ENCODE data around the gene GCC1. TPM values are rescaled to one million over a fixed set of nuclear protein-coding genes. Genes with fewer than 3 reads are reported as not detected.

Gene GCC1
- total RNA-seq, 1 experiment from 2014 or later: 22.0 TPM

DNA sequence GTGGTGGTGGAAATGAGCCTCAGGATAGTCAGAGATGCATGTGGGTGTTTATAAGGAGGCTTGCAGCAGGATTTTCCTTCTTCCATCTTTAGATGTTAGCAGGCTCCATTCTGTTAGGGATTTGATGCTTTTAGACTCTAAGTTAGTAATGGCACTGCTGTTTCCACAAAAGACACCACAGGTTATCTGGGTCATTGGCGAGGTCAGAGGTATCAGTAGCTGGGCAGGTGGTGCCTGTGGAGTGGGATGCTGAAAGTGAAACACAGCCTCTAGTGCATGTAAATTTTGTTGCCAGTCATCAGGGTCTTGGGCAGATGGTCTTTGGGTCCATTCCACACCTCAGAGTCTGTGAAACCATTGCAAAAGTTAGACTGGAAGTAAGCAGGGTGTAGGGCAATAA, 33.4 kb upstream of the GCC1 start:
- Mint-ChIP-seq H3K27me3 (ENCODE audit: unreplicated experiment) (peaks cover 98% of the 10 kb centered on the region), H3K4me1 (ENCODE audit: low read depth, unreplicated experiment) (no peaks in the 10 kb centered on the region), H3K27ac (ENCODE audit: unreplicated experiment) (no peak overlapping the region), H3K4me3 (ENCODE audit: low read depth, unreplicated experiment) (no peak overlapping the region), H3K36me3 (ENCODE audit: insufficient read depth, unreplicated experiment) (no peaks in the 10 kb centered on the region), H3K9me3 (ENCODE audit: low read depth, unreplicated experiment) (no peaks in the 10 kb centered on the region)
- BruUV-seq (replicated peaks): no TSS peak
- TF ChIP-seq CTCF (IDR thresholded peaks at IDR 0.05; ENCODE audit: unreplicated experiment): no peak
- CTCF ChIA-PET: no interaction called here
- no peak for DNase-seq
- intact Hi-C loops (cut with micrococcal nuclease; ENCODE audit: unreplicated experiment): no loop called here

DNA sequence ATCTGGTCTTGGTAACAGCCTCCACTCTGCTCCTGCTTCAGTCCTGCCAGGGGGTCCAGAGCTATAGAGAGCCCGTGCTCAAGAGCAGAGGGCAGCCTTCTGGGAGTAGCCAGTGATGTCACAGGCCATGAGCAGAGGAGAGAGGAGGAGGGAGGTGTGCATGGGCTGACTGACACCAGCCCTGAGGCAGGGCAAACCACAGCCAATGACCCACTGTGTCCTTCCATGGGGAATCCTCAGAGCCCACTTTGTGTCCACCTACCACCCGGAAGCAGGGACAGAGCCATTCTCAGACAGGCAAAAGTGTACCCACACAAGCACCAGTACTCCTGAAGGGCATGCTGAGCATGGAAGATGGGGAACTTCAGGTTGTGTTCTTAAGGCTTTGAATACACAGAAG, 32.6 kb upstream of the GCC1 start, which contains the start of gene PAX4:
PAX4 (minus strand) TSS at position 101 of the 400 bp plus-strand sequence. CDS start 2,214 bp downstream, outside the sequence.
- no peaks in the 10 kb centered on the region for H3K4me1 Mint-ChIP-seq (ENCODE audit: low read depth, unreplicated experiment)
- H3K9me3 Mint-ChIP-seq (ENCODE audit: low read depth, unreplicated experiment): no peaks in the 10 kb centered on the region
- no peaks in the 10 kb centered on the region for H3K36me3 Mint-ChIP-seq (ENCODE audit: insufficient read depth, unreplicated experiment)
- CTCF ChIA-PET: interaction anchor here (1.1 kb wide), 1 partner anchor 10 kb away, joined by 4 read pairs; no protein-coding TSS in a partner anchor
- intact Hi-C loops (cut with micrococcal nuclease; ENCODE audit: unreplicated experiment): no loop called here
- no peak for TF ChIP-seq CTCF (IDR thresholded peaks at IDR 0.05; ENCODE audit: unreplicated experiment)
- BruUV-seq (replicated peaks): no TSS peak
- H3K4me3 Mint-ChIP-seq (ENCODE audit: low read depth, unreplicated experiment): no peak within 1 kb of the TSS
- no peak within 1 kb of the TSS for H3K27ac Mint-ChIP-seq (ENCODE audit: unreplicated experiment)
- peaks cover 100% of the 10 kb centered on the region for H3K27me3 Mint-ChIP-seq (ENCODE audit: unreplicated experiment)
- no peak for DNase-seq

DNA sequence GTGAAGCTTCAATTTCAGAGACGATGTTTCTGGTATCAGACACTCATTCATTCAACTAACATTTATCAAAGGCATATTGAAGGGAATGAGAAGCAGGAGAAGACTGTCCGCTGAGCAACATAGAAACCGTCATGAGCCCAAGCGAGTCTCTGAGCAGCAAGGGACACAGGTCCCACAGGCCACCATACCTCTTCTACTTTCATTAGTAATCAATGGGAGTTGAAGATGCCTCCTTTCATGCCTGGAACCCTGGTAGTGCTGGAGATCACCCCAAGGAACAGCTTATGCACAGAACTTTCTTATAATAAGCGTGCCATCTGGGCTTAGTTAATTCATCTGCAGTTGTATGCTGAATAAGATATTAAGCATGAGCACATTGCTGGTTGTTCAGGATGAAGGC, 31.3 kb upstream of the GCC1 start:
- H3K36me3 Mint-ChIP-seq (ENCODE audit: insufficient read depth, unreplicated experiment): no peaks in the 10 kb centered on the region
- H3K4me1 Mint-ChIP-seq (ENCODE audit: low read depth, unreplicated experiment): no peaks in the 10 kb centered on the region
- no peak overlapping the region for H3K4me3 Mint-ChIP-seq (ENCODE audit: low read depth, unreplicated experiment)
- DNase-seq: no peak
- intact Hi-C loops (cut with micrococcal nuclease; ENCODE audit: unreplicated experiment): no loop called here
- CTCF ChIA-PET: no interaction called here
- no peak overlapping the region for H3K27ac Mint-ChIP-seq (ENCODE audit: unreplicated experiment)
- H3K27me3 Mint-ChIP-seq (ENCODE audit: unreplicated experiment): peaks cover 100% of the 10 kb centered on the region
- no peak for TF ChIP-seq CTCF (IDR thresholded peaks at IDR 0.05; ENCODE audit: unreplicated experiment)
- no TSS peak for BruUV-seq (replicated peaks)
- H3K9me3 Mint-ChIP-seq (ENCODE audit: low read depth, unreplicated experiment): peaks cover 5% of the 10 kb centered on the region

DNA sequence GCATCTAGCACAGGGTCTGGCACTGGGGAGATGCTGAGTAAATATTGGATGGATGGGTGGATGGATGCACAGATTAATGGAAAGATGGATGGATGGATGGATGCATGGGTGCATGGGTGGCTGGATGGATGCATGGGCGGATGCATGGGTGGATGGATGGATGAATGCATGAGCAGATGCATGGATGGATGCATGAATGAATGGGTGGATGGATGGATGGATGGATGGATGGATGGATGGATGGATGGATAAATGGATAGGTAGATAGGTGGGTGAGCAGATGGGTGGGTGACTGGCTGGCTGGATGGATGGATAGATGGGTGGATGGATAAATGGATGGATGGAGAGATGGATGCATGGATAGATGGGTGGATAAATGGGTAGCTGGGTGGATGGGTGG, 26.9 kb upstream of the GCC1 start:
- H3K36me3 Mint-ChIP-seq (ENCODE audit: insufficient read depth, unreplicated experiment): no peaks in the 10 kb centered on the region
- no peak for DNase-seq
- H3K9me3 Mint-ChIP-seq (ENCODE audit: low read depth, unreplicated experiment): peaks cover 5% of the 10 kb centered on the region
- no peak for TF ChIP-seq CTCF (IDR thresholded peaks at IDR 0.05; ENCODE audit: unreplicated experiment)
- BruUV-seq (replicated peaks): no TSS peak
- no peak overlapping the region for H3K4me3 Mint-ChIP-seq (ENCODE audit: low read depth, unreplicated experiment)
- H3K27me3 Mint-ChIP-seq (ENCODE audit: unreplicated experiment): peaks cover 76% of the 10 kb centered on the region
- H3K4me1 Mint-ChIP-seq (ENCODE audit: low read depth, unreplicated experiment): no peaks in the 10 kb centered on the region
- H3K27ac Mint-ChIP-seq (ENCODE audit: unreplicated experiment): no peak overlapping the region
- CTCF ChIA-PET: no interaction called here
- intact Hi-C loops (cut with micrococcal nuclease; ENCODE audit: unreplicated experiment): no loop called here
